GM12878 (cell line): Measurements from ENCODE around the gene HOXD1. TPM values are rescaled to one million over a fixed set of nuclear protein-coding genes. Genes with fewer than 3 reads are reported as not detected.

Experiments used
- ATAC-seq: fragments of 200-7000 bp; cut with Tn5 transposase; 3 replicates; pipeline ENCODE4 v1.9.1; 2020; ENCODE audit warnings: mild to moderate bottlenecking, moderate library complexity
- BruUV-seq: library from RNA; stranded (reverse); fragments of 400-500 nt; replicated peaks from 2 replicates; lab custom pipeline; 2021; lab: Mats Ljungman, UMichigan
- CTCF ChIA-PET: fragments of 300-600 bp; sonication (Branson Sonifier 250); formaldehyde crosslinking; extraction: SDS; loops from one replicate; lab custom pipeline; 2021; ENCODE audit warnings: inconsistent platforms; lab: Yijun Ruan, JAX
- POLR2A ChIA-PET: fragments of 350-600 bp; formaldehyde crosslinking; extraction: SDS; loops from one replicate; lab custom pipeline; 2021; ENCODE audit warnings: inconsistent platforms; lab: Charles Lee
- RAD21 ChIA-PET: fragments of 300-600 bp; sonication (Branson Sonifier 250); formaldehyde crosslinking; loops from one replicate; lab custom pipeline; 2023; ENCODE audit warnings: antibody characterized with exemption; ENCODE audit not compliant: unreplicated experiment; lab: Charles Lee
- SMC1A ChIA-PET: fragments of 300-600 bp; sonication (Branson Sonifier 250); formaldehyde crosslinking; loops from one replicate; lab custom pipeline; 2023; ENCODE audit not compliant: unreplicated experiment, uncharacterized antibody; lab: Charles Lee
- DNase-seq: peaks from one replicate; pipeline ENCODE4 v3.0.0-alpha.2; 2011; ENCODE audit warnings: low read depth, low spot score
- FAIRE-seq: peaks from 3 replicates; lab custom pipeline; 2011; peaks lifted over from hg19 to GRCh38; lab: Jason Lieb, UNC
- H2AFZ ChIP-seq: 2 replicates; pipeline ENCODE4 v1.6.0; 2011; ENCODE audit warnings: low read depth, low read length, control low read depth; ENCODE audit not compliant: control insufficient read depth
- H3K27ac ChIP-seq: 2 replicates; pipeline ENCODE4 v1.5.1; 2011; ENCODE audit warnings: control low read depth; ENCODE audit not compliant: control insufficient read depth, insufficient read depth
- H3K27me3 ChIP-seq, 2 experiments: replicated peaks in 1 of 2; 2 replicates each; pipeline versions ENCODE4 v1.6.0 to v1.6.1; 2011; ENCODE audit warnings: low read length in 1 of 2; ENCODE audit not compliant: control insufficient read depth in 2 of 2, insufficient read depth in 2 of 2
- H3K36me3 ChIP-seq, 2 experiments: 2 replicates each; pipeline ENCODE4 v1.5.1; 2011; ENCODE audit warnings: low read length in 1 of 2; ENCODE audit not compliant: control insufficient read depth in 2 of 2, insufficient read depth in 2 of 2
- H3K4me1 ChIP-seq: 2 replicates; pipeline ENCODE4 v1.6.1; 2011; ENCODE audit warnings: mild to moderate bottlenecking, low read length, moderate library complexity, mixed read lengths; ENCODE audit not compliant: control insufficient read depth, insufficient read depth
- H3K4me2 ChIP-seq: 2 replicates; pipeline ENCODE4 v1.6.0; 2011; ENCODE audit warnings: control low read depth; ENCODE audit not compliant: control insufficient read depth, insufficient read depth
- H3K4me3 ChIP-seq: fragments of 200-600 bp; sonication (generic); 2 replicates; pipeline ENCODE4 v1.5.1; 2016
- H3K79me2 ChIP-seq: 2 replicates; pipeline ENCODE4 v1.6.0; 2011; ENCODE audit warnings: low read length; ENCODE audit not compliant: control insufficient read depth, insufficient read depth
- H3K9ac ChIP-seq: 2 replicates; pipeline ENCODE4 v1.8.0; 2011; ENCODE audit warnings: low read length, control low read depth, mixed read lengths; ENCODE audit not compliant: control insufficient read depth, insufficient read depth
- H3K9me3 ChIP-seq: replicated peaks from 3 replicates; pipeline ENCODE4 v1.5.1; 2011; ENCODE audit warnings: mild to moderate bottlenecking, low read length; ENCODE audit not compliant: control insufficient read depth, insufficient read depth
- H4K20me1 ChIP-seq: 2 replicates; pipeline ENCODE4 v1.6.0; 2011; ENCODE audit not compliant: control insufficient read depth, insufficient read depth
- BHLHE40 ChIP-seq, 2 experiments: fragments of 450-650 bp in 1 of 2; IDR thresholded peaks; 2 replicates each; pipeline ENCODE4 v1.6.1; 2011 to 2017; ENCODE audit warnings: low read depth in 2 of 2, borderline replicate concordance in 1 of 2, improper control_type of control experiment in 1 of 2, low read length in 1 of 2, mild to moderate bottlenecking in 1 of 2
- CBFB ChIP-seq: IDR thresholded peaks from 2 replicates; pipeline ENCODE4 v1.6.1; 2016; ENCODE audit warnings: antibody characterized with exemption, low read depth
- CEBPB ChIP-seq, 2 experiments: fragments of 150-350 bp in 1 of 2; IDR thresholded peaks; 2 replicates each; pipeline ENCODE4 v1.6.1; 2012 to 2014; ENCODE audit warnings: low read depth in 2 of 2, low read length in 2 of 2, borderline replicate concordance in 1 of 2, inconsistent platforms in 1 of 2
- ESRRA ChIP-seq: IDR thresholded peaks from 2 replicates; pipeline ENCODE4 v1.6.1; 2012; ENCODE audit warnings: mild to moderate bottlenecking, low read length, improper control_type of control experiment
- IRF4 ChIP-seq: IDR thresholded peaks from 2 replicates; pipeline ENCODE4 v1.6.1; 2011; ENCODE audit warnings: low read depth, low read length
- JUNB ChIP-seq: IDR thresholded peaks from 2 replicates; pipeline ENCODE4 v1.6.1; 2016; ENCODE audit warnings: antibody characterized with exemption, mild to moderate bottlenecking
- KLF5 ChIP-seq: fragments of 450-650 bp; IDR thresholded peaks from 2 replicates; pipeline ENCODE4 v1.6.1; 2014; ENCODE audit warnings: mild to moderate bottlenecking; ENCODE audit not compliant: partially characterized antibody
- LARP7 ChIP-seq: fragments of 450-650 bp; IDR thresholded peaks from 2 replicates; pipeline ENCODE4 v1.6.1; 2017; ENCODE audit warnings: mild to moderate bottlenecking
- MEF2B ChIP-seq: fragments of 450-650 bp; IDR thresholded peaks from 2 replicates; pipeline ENCODE4 v1.6.1; 2018; ENCODE audit warnings: mild to moderate bottlenecking, moderate library complexity; ENCODE audit not compliant: partially characterized antibody, poor library complexity, severe bottlenecking
- MTA3 ChIP-seq: IDR thresholded peaks from 2 replicates; pipeline ENCODE4 v1.6.1; 2012; ENCODE audit warnings: low read length, inconsistent platforms, borderline replicate concordance
- MYC ChIP-seq: IDR thresholded peaks from 2 replicates; pipeline ENCODE4 v1.6.1; 2011; ENCODE audit warnings: mild to moderate bottlenecking, low read length, moderate library complexity, inconsistent platforms; ENCODE audit not compliant: insufficient read depth, insufficient replicate concordance, insufficient read length, severe bottlenecking
- NFXL1 ChIP-seq: fragments of 450-650 bp; IDR thresholded peaks from 2 replicates; pipeline ENCODE4 v1.6.1; 2017; ENCODE audit warnings: antibody characterized with exemption, mild to moderate bottlenecking, borderline replicate concordance
- PAX5 ChIP-seq: IDR thresholded peaks from 2 replicates; pipeline ENCODE4 v1.6.1; 2011; ENCODE audit warnings: low read depth, low read length, borderline replicate concordance
- PML ChIP-seq: IDR thresholded peaks from 2 replicates; pipeline ENCODE4 v1.6.1; 2012; ENCODE audit warnings: low read length, inconsistent platforms
- POLR2AphosphoS5 ChIP-seq: IDR thresholded peaks from 2 replicates; pipeline ENCODE4 v1.6.1; 2011; ENCODE audit warnings: mild to moderate bottlenecking, low read length, inconsistent platforms
- SPI1 ChIP-seq: IDR thresholded peaks from 2 replicates; pipeline ENCODE4 v1.6.1; 2011; ENCODE audit warnings: low read depth, mild to moderate bottlenecking, low read length, moderate library complexity, borderline replicate concordance; ENCODE audit not compliant: insufficient read depth
- USF2 ChIP-seq: IDR thresholded peaks from 2 replicates; pipeline ENCODE4 v1.6.1; 2011; ENCODE audit warnings: low read depth, low read length, improper control_type of control experiment, borderline replicate concordance
- ZNF274 ChIP-seq: IDR thresholded peaks from one replicate; pipeline ENCODE4 v1.8.0; 2011; ENCODE audit not compliant: insufficient read length, insufficient read depth
- WGBS: methylation state at CpG from one replicate; pipeline ENCODE4 v1.1.6; 2016; ENCODE audit warnings: low lambda C conversion rate; ENCODE audit not compliant: insufficient replicate concordance, insufficient coverage; ENCODE audit errors: missing lambda C conversion rate; 5-methylcytosine and 5-hydroxymethylcytosine counted together
- in situ Hi-C: fragments of 300-500 bp; cut with MboI; formaldehyde crosslinking; loops from 9 replicates; pipeline ENCODE4 v1.14.3; 2018; ENCODE audit warnings: mixed read lengths
- intact Hi-C: fragments of 100-400 bp; cut with micrococcal nuclease; formaldehyde crosslinking; loops from one replicate; pipeline ENCODE4 v1.14.2; 2022; ENCODE audit not compliant: unreplicated experiment
- polyA plus RNA-seq, 11 experiments: library from polyadenylated mRNA; depleted of rRNA in 4 of 11; unstranded in 6 of 11; stranded (reverse) in 5 of 11; fragments of >200 nt; fragmentation: Nextera tagmentation in 4 of 11; fragmentation: Illumina TruSeq in 1 of 11; extraction: Ambion mirVana in 4 of 11; extraction: Trizol in 1 of 11; gene quantifications; 1 replicate in 1 of 11; 2 replicates in 10 of 11; pipeline versions ENCODE4 v1.2.1 to v1.2.3, GENCODE V29; 2011 to 2016; ENCODE audit warnings: inconsistent platforms in 2 of 11, missing spikeins in 2 of 11, low read depth in 1 of 11
- total RNA-seq, 4 experiments: library from RNA; depleted of rRNA in 3 of 4; stranded (reverse); fragments of >200 nt in 3 of 4; fragmentation: Illumina TruSeq in 1 of 4; extraction: Trizol in 1 of 4; gene quantifications; 2 replicates each; pipeline versions ENCODE4 v1.2.1 to v1.2.3, GENCODE V29; 2013 to 2021
- TF ChIP-seq, protein P1 (sequence below): fragments of 450-650 bp; IDR thresholded peaks from 2 replicates; pipeline ENCODE4 v1.6.1; 2017; ENCODE audit warnings: mild to moderate bottlenecking, low read depth, inconsistent platforms; ENCODE audit not compliant: poor library complexity, severe bottlenecking

HOXD1 gene
- total and polyA plus RNA-seq, 10 of the 15 experiments (the other 5 are each of a cell fraction or from before 2014, with no cell fraction given): not detected

DNA sequence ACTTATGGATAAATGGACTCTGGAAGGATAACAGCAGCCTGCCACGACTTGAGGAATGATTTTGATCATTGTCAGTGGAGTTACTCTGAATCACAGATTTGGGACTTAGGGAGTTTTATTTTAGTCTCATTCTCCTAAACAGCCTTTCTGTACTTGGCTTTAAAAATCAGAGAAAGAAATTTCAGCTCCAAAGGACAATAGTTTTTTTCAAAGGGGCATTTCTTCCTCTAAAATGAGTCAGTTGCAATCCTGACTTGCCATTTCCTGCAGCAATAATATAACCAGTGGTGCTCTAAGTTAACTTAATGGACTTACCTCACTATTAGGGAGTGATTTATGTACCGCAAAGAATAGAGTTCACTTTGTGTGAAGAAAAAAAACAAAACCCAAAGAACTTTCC, 45.7 kb downstream of the HOXD1 start (continued):
- no peak for TF ChIP-seq MTA3
- no peak for TF ChIP-seq LARP7
- TF ChIP-seq CBFB: no peak
- TF ChIP-seq SPI1: no peak
- no peak for TF ChIP-seq PAX5
- no peak for TF ChIP-seq IRF4
- no peak for TF ChIP-seq ZNF274
- no peak for TF ChIP-seq CEBPB (IDR thresholded peaks at IDR 0.05; ENCODE audit: borderline replicate concordance in 1 of 2, low read depth in 2 of 2, low read length in 2 of 2)
- TF ChIP-seq POLR2AphosphoS5: no peak

DNA sequence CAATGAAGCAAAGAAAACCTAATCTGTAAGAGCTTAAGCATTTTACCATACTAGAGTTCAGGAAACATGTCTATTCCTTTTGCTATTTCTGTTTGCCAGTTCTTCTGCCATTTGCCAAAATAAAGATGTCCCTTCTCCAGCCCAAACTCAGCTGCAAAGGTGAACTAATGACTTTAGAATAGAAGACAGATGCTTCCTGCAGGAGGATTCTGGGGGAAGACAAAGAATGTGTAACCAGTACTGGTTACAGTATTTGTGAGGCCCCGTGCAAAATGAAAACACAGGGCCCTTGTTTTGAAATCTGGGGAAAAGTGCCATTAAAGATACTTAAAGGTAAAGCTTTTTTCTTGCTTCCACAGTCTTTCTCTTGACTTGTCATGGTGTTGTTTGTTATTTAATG, 46.5 kb downstream of the HOXD1 start:
- FAIRE-seq (no peak), DNase-seq (no peak), ATAC-seq (no peak)
- in situ Hi-C loops (no loop called here), intact Hi-C loops (no loop called here)
- ChIA-PET RAD21 (interaction anchor here (1.3 kb wide), 1 partner anchor 320 kb away, joined by 5 read pairs; no protein-coding TSS in a partner anchor), POLR2A (no interaction called here), SMC1A (interaction anchor here (0.6 to 1.1 kb wide), 2 partner anchors 9 to 318 kb away, joined by 3 to 4 read pairs; no protein-coding TSS in a partner anchor), CTCF (interaction anchor here (1.4 kb wide), 1 partner anchor 24 kb away, joined by 4 read pairs; no protein-coding TSS in a partner anchor)
- no peaks in the 10 kb centered on the region for H4K20me1 ChIP-seq
- no peaks in the 10 kb centered on the region; a peak in 1 of 4 replicates for H3K27me3 ChIP-seq
- no peaks in the 10 kb centered on the region for H3K4me1 ChIP-seq
- no peak overlapping the region for H3K9ac ChIP-seq
- H3K27ac ChIP-seq: no peak overlapping the region
- no peak overlapping the region for H2AFZ ChIP-seq
- no peaks in the 10 kb centered on the region for H3K9me3 ChIP-seq
- WGBS: 0% methylated on average over 1 of the region's 1 CpG
- H3K79me2 ChIP-seq: no peaks in the 10 kb centered on the region
- H3K4me3 ChIP-seq: no peak overlapping the region
- H3K36me3 ChIP-seq: no peaks in the 10 kb centered on the region
- H3K4me2 ChIP-seq: no peak overlapping the region
- no TSS peak for BruUV-seq
- TF ChIP-seq JUNB (no peak), BHLHE40 (IDR thresholded peaks at IDR 0.05; ENCODE audit: borderline replicate concordance in 1 of 2, low read depth in 2 of 2, low read length in 1 of 2) (no peak), PAX5 (no peak), MYC (no peak), PML (no peak), ZNF274 (no peak), USF2 (no peak), KLF5 (no peak), MEF2B (no peak), ESRRA (no peak), NFXL1 (no peak)
- TF ChIP-seq, protein P1, sequence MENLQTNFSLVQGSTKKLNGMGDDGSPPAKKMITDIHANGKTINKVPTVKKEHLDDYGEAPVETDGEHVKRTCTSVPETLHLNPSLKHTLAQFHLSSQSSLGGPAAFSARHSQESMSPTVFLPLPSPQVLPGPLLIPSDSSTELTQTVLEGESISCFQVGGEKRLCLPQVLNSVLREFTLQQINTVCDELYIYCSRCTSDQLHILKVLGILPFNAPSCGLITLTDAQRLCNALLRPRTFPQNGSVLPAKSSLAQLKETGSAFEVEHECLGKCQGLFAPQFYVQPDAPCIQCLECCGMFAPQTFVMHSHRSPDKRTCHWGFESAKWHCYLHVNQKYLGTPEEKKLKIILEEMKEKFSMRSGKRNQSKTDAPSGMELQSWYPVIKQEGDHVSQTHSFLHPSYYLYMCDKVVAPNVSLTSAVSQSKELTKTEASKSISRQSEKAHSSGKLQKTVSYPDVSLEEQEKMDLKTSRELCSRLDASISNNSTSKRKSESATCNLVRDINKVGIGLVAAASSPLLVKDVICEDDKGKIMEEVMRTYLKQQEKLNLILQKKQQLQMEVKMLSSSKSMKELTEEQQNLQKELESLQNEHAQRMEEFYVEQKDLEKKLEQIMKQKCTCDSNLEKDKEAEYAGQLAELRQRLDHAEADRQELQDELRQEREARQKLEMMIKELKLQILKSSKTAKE: no peak
